Activated CD8-positive, alpha-beta T cell treated with anti-CD3 and anti-CD28 coated beads, Interleukin-2, amount 10 ng/mL, durations not matched to agents 7 days and 5 days (primary cell): ENCODE measurements around the gene FTO. TPM values are rescaled to one million over a fixed set of nuclear protein-coding genes. Genes with fewer than 3 reads are reported as not detected.

Experiments
- ATAC-seq: fragments of 150-1000 bp; cut with Tn5 transposase; one replicate; pipeline ENCODE4 v1.10.0; 2021; ENCODE audit warnings: moderate library complexity
- CTCF ChIA-PET: fragments of 350-600 bp; sonication (Branson Sonifier 250); formaldehyde crosslinking; loops from one replicate; lab custom pipeline; 2021; ENCODE audit warnings: antibody characterized with exemption; lab: Charles Lee
- POLR2A ChIA-PET: fragments of 350-600 bp; sonication (Branson Sonifier 250); formaldehyde crosslinking; loops from one replicate; lab custom pipeline; 2021; ENCODE audit warnings: antibody characterized with exemption; lab: Charles Lee
- DNase-seq: peaks from one replicate; pipeline ENCODE4 v3.0.0-alpha.2; 2020
- H3K27ac Mint-ChIP-seq: one replicate; pipeline ENCODE4 v1.8.0; 2021; ENCODE audit warnings: mild to moderate bottlenecking, mixed read lengths
- H3K27me3 Mint-ChIP-seq: one replicate; pipeline ENCODE4 v1.8.0; 2021; ENCODE audit warnings: low read depth, mixed read lengths
- H3K36me3 Mint-ChIP-seq: one replicate; pipeline ENCODE4 v1.8.0; 2021; ENCODE audit warnings: low read depth, mixed read lengths
- H3K4me1 Mint-ChIP-seq: one replicate; pipeline ENCODE4 v1.8.0; 2021; ENCODE audit warnings: low read depth, mixed read lengths
- H3K4me3 Mint-ChIP-seq: one replicate; pipeline ENCODE4 v1.8.0; 2021; ENCODE audit warnings: mild to moderate bottlenecking, mixed read lengths
- H3K9me3 Mint-ChIP-seq: one replicate; pipeline ENCODE4 v1.8.0; 2022; ENCODE audit warnings: mixed read lengths; ENCODE audit not compliant: insufficient read depth
- total RNA-seq, 2 experiments: library from RNA; stranded (reverse); gene quantifications; one replicate each; pipeline ENCODE4 v1.2.3, GENCODE V29; 2021

Gene FTO
- total RNA-seq, 2 experiments from 2014 or later: 40.2 to 44.5 TPM

- CTCF ChIA-PET: no interaction called here
- ATAC-seq: no peak
- Mint-ChIP-seq H3K9me3 (no peaks in the 10 kb centered on the region), H3K4me3 (no peak overlapping the region), H3K27me3 (no peaks in the 10 kb centered on the region), H3K4me1 (peaks cover 16% of the 10 kb centered on the region), H3K27ac (no peak overlapping the region), H3K36me3 (peaks cover 5% of the 10 kb centered on the region)
- DNase-seq: no peak
- POLR2A ChIA-PET: no interaction called here
These were observed 192.8 kb downstream of the FTO start for GRCh38 chr16:53896722-53897121.

GRCh38 chr16:53898993-53899392 lies 195.0 kb downstream of the FTO start:
- H3K4me1 Mint-ChIP-seq: peaks cover 5% of the 10 kb centered on the region
- ATAC-seq (no peak), DNase-seq (no peak)
- H3K4me3 Mint-ChIP-seq: no peak overlapping the region
- H3K27me3 Mint-ChIP-seq: no peaks in the 10 kb centered on the region
- no peaks in the 10 kb centered on the region for H3K9me3 Mint-ChIP-seq
- no peak overlapping the region for H3K27ac Mint-ChIP-seq
- CTCF ChIA-PET: no interaction called here
- H3K36me3 Mint-ChIP-seq: peaks cover 9% of the 10 kb centered on the region
- POLR2A ChIA-PET: interaction anchor here (0.6 kb wide), 1 partner anchor 395 kb away, joined by 3 read pairs; no protein-coding TSS in a partner anchor

- Mint-ChIP-seq H3K4me3 (no peak overlapping the region), H3K27me3 (no peaks in the 10 kb centered on the region), H3K4me1 (peaks cover 5% of the 10 kb centered on the region), H3K36me3 (peaks cover 9% of the 10 kb centered on the region), H3K27ac (no peak overlapping the region), H3K9me3 (no peaks in the 10 kb centered on the region)
- ATAC-seq (no peak), DNase-seq (no peak)
- POLR2A ChIA-PET: no interaction called here
- CTCF ChIA-PET: no interaction called here
These were observed 195.5 kb downstream of the FTO start for GRCh38 chr16:53899431-53899830.

- no peak for DNase-seq
- CTCF ChIA-PET: interaction anchor here (0.7 kb wide), 1 partner anchor 9 kb away, joined by 3 read pairs; no protein-coding TSS in a partner anchor
These were observed 196.7 kb downstream of the FTO start for GRCh38 chr16:53900667-53901066.

GRCh38 chr16:53901408-53901807 lies 197.5 kb downstream of the FTO start:
- H3K4me1 Mint-ChIP-seq: peaks cover 16% of the 10 kb centered on the region
- DNase-seq: no peak
- CTCF ChIA-PET: interaction anchor here (0.7 to 1.2 kb wide), 2 partner anchors 10 kb away, joined by 3 read pairs; no protein-coding TSS in a partner anchor
- no peak for ATAC-seq
- H3K36me3 Mint-ChIP-seq: peaks cover 11% of the 10 kb centered on the region
- POLR2A ChIA-PET: no interaction called here
- no peaks in the 10 kb centered on the region for H3K27me3 Mint-ChIP-seq
- H3K4me3 Mint-ChIP-seq: no peak overlapping the region
- no peak overlapping the region for H3K27ac Mint-ChIP-seq
- H3K9me3 Mint-ChIP-seq: no peaks in the 10 kb centered on the region

More at GRCh38 chr16:53900667-53901066, 196.7 kb downstream of the FTO start:
- no peak for ATAC-seq
- Mint-ChIP-seq H3K27me3 (no peaks in the 10 kb centered on the region), H3K4me1 (peaks cover 16% of the 10 kb centered on the region), H3K36me3 (peaks cover 11% of the 10 kb centered on the region), H3K4me3 (no peak overlapping the region), H3K9me3 (no peaks in the 10 kb centered on the region), H3K27ac (no peak overlapping the region)
- POLR2A ChIA-PET: no interaction called here

GRCh38 chr16:53904533-53904932 lies 200.6 kb downstream of the FTO start:
- Mint-ChIP-seq H3K4me1 (peaks cover 16% of the 10 kb centered on the region), H3K36me3 (peaks cover 11% of the 10 kb centered on the region), H3K27ac (no peak overlapping the region), H3K9me3 (no peaks in the 10 kb centered on the region), H3K27me3 (no peaks in the 10 kb centered on the region), H3K4me3 (no peak overlapping the region)
- POLR2A ChIA-PET: no interaction called here
- CTCF ChIA-PET: interaction anchor here (2.7 kb wide), 1 partner anchor 13 kb away, joined by 8 read pairs; no protein-coding TSS in a partner anchor
- DNase-seq (no peak), ATAC-seq (no peak)

GRCh38 chr16:53905028-53905427 lies 201.1 kb downstream of the FTO start:
- POLR2A ChIA-PET: no interaction called here
- DNase-seq (no peak), ATAC-seq (peak; percentile 53)
- peaks cover 16% of the 10 kb centered on the region for H3K4me1 Mint-ChIP-seq
- no peak overlapping the region for H3K27ac Mint-ChIP-seq
- CTCF ChIA-PET: interaction anchor here (2.7 kb wide), 1 partner anchor 13 kb away, joined by 8 read pairs; no protein-coding TSS in a partner anchor
- H3K9me3 Mint-ChIP-seq: no peaks in the 10 kb centered on the region
- no peak overlapping the region for H3K4me3 Mint-ChIP-seq
- no peaks in the 10 kb centered on the region for H3K27me3 Mint-ChIP-seq
- peaks cover 11% of the 10 kb centered on the region for H3K36me3 Mint-ChIP-seq

GRCh38 chr16:53908731-53909130 lies 204.8 kb downstream of the FTO start:
- H3K36me3 Mint-ChIP-seq: peaks cover 2% of the 10 kb centered on the region
- ChIA-PET POLR2A (no interaction called here), CTCF (no interaction called here)
- no peak overlapping the region for H3K27ac Mint-ChIP-seq
- DNase-seq (no peak), ATAC-seq (no peak)
- no peaks in the 10 kb centered on the region for H3K27me3 Mint-ChIP-seq
- no peaks in the 10 kb centered on the region for H3K9me3 Mint-ChIP-seq
- H3K4me3 Mint-ChIP-seq: no peak overlapping the region
- H3K4me1 Mint-ChIP-seq: peaks cover 10% of the 10 kb centered on the region

- Mint-ChIP-seq H3K9me3 (no peaks in the 10 kb centered on the region), H3K4me3 (no peak overlapping the region), H3K4me1 (no peaks in the 10 kb centered on the region), H3K27ac (no peak overlapping the region), H3K27me3 (no peaks in the 10 kb centered on the region), H3K36me3 (peaks cover 5% of the 10 kb centered on the region)
- ChIA-PET POLR2A (no interaction called here), CTCF (interaction anchor here (1.1 to 1.3 kb wide), 3 partner anchors 9 to 361 kb away, joined by 3 to 4 read pairs (median 3); no protein-coding TSS in a partner anchor)
- ATAC-seq: no peak
- no peak for DNase-seq
These were observed 207.0 kb downstream of the FTO start for GRCh38 chr16:53910990-53911389.

- ATAC-seq: peak; percentile 56
- POLR2A ChIA-PET: interaction anchor here (1.8 kb wide), 1 partner anchor 11 kb away, joined by 4 read pairs; no protein-coding TSS in a partner anchor
- CTCF ChIA-PET: interaction anchor here (1.1 to 1.9 kb wide), 4 partner anchors 10 to 362 kb away, joined by 3 to 6 read pairs (median 4); no protein-coding TSS in a partner anchor
- no peaks in the 10 kb centered on the region for H3K27me3 Mint-ChIP-seq
- no peak overlapping the region for H3K4me3 Mint-ChIP-seq
- no peaks in the 10 kb centered on the region for H3K9me3 Mint-ChIP-seq
- no peak for DNase-seq
- peaks cover 5% of the 10 kb centered on the region for H3K36me3 Mint-ChIP-seq
- H3K27ac Mint-ChIP-seq: no peak overlapping the region
- no peaks in the 10 kb centered on the region for H3K4me1 Mint-ChIP-seq
These were observed 207.6 kb downstream of the FTO start for GRCh38 chr16:53911513-53911912.

GRCh38 chr16:53912155-53912554 lies 208.2 kb downstream of the FTO start:
- H3K27ac Mint-ChIP-seq: peak overlapping the region; percentile 31
- peak overlapping the region; percentile 3 for H3K4me3 Mint-ChIP-seq
- no peaks in the 10 kb centered on the region for H3K4me1 Mint-ChIP-seq
- DNase-seq (peak; percentile 64), ATAC-seq (peak; percentile 81)
- ChIA-PET CTCF (interaction anchor here (1.3 to 1.9 kb wide), 3 partner anchors 11 to 139 kb away, joined by 3 to 6 read pairs (median 4); no protein-coding TSS in a partner anchor), POLR2A (interaction anchor here (1.8 kb wide), 1 partner anchor 11 kb away, joined by 4 read pairs; no protein-coding TSS in a partner anchor)
- H3K27me3 Mint-ChIP-seq: no peaks in the 10 kb centered on the region
- H3K9me3 Mint-ChIP-seq: no peaks in the 10 kb centered on the region
- peaks cover 5% of the 10 kb centered on the region for H3K36me3 Mint-ChIP-seq

- Mint-ChIP-seq H3K36me3 (peaks cover 5% of the 10 kb centered on the region), H3K9me3 (no peaks in the 10 kb centered on the region), H3K27me3 (no peaks in the 10 kb centered on the region), H3K4me1 (no peaks in the 10 kb centered on the region), H3K27ac (peak overlapping the region; percentile 74), H3K4me3 (peak overlapping the region; percentile 45)
- ATAC-seq: no peak
- ChIA-PET POLR2A (interaction anchor here (1.8 kb wide), 1 partner anchor 10 kb away, joined by 4 read pairs; no protein-coding TSS in a partner anchor), CTCF (interaction anchor here (1.9 kb wide), 1 partner anchor 22 kb away, joined by 6 read pairs; no protein-coding TSS in a partner anchor)
- no peak for DNase-seq
These were observed 209.3 kb downstream of the FTO start for GRCh38 chr16:53913099-53913870.
